HEK293 (cell line): Measurements from ENCODE around the gene SLC12A8.

Experiments
- CTCF ChIA-PET: fragments of 350-600 bp; formaldehyde crosslinking; extraction: SDS; loops from one replicate; lab custom pipeline; 2021; ENCODE audit warnings: antibody characterized with exemption; lab: Yijun Ruan, JAX
- POLR2A ChIA-PET: fragments of 300-600 bp; formaldehyde crosslinking; extraction: SDS; loops from one replicate; lab custom pipeline; 2020; ENCODE audit warnings: antibody characterized with exemption, inconsistent platforms; lab: Yijun Ruan, JAX
- H3K27ac ChIP-seq: fragments of 200-500 bp; sonication (Bioruptor generic); 2 replicates; pipeline ENCODE4 v1.5.1; 2014; ENCODE audit warnings: low read depth, low read length, control low read depth, inconsistent platforms; ENCODE audit errors: extremely low read depth
- H3K36me3 ChIP-seq, 2 experiments: fragments of 200-500 bp in 1 of 2; sonication (Bioruptor generic) in 1 of 2; 1 replicate in 1 of 2; 2 replicates in 1 of 2; pipeline ENCODE4 v1.5.1; 2014 to 2017; ENCODE audit warnings: inconsistent platforms in 2 of 2, low read length in 2 of 2; ENCODE audit not compliant: control insufficient read depth in 2 of 2, insufficient read depth in 1 of 2
- H3K4me1 ChIP-seq: fragments of 200-500 bp; sonication (Bioruptor generic); 2 replicates; pipeline ENCODE4 v1.5.1; 2014; ENCODE audit warnings: mild to moderate bottlenecking, low read length, inconsistent platforms; ENCODE audit not compliant: control insufficient read depth, insufficient read depth
- H3K4me3 ChIP-seq: 2 replicates; pipeline ENCODE4 v1.5.1; 2011; ENCODE audit warnings: low read depth, mild to moderate bottlenecking, control low read depth, low read length, moderate library complexity
- H3K9me3 ChIP-seq: fragments of 200-500 bp; sonication (Bioruptor generic); 2 replicates; pipeline ENCODE4 v1.5.1; 2014; ENCODE audit warnings: low read depth, low read length, inconsistent platforms; ENCODE audit not compliant: control insufficient read depth, insufficient read depth
- BCL6B ChIP-seq: fragments of 450-650 bp; formaldehyde crosslinking; IDR thresholded peaks from 2 replicates; pipeline ENCODE4 v1.5.1; 2017; ENCODE audit warnings: missing biosample characterization, missing genetic modification characterization
- GLIS2 ChIP-seq: fragments of 450-650 bp; formaldehyde crosslinking; IDR thresholded peaks from 2 replicates; pipeline ENCODE4 v1.5.1; 2016; ENCODE audit warnings: missing biosample characterization, missing genetic modification characterization
- HOXA7 ChIP-seq: sonication (generic); formaldehyde crosslinking; IDR thresholded peaks from 2 replicates; pipeline ENCODE4 v1.8.1; 2022; ENCODE audit warnings: missing genetic modification reagents, borderline replicate concordance
- KLF7 ChIP-seq: fragments of 450-650 bp; formaldehyde crosslinking; IDR thresholded peaks from 2 replicates; pipeline ENCODE4 v1.5.1; 2016; ENCODE audit warnings: missing biosample characterization, missing genetic modification characterization, borderline replicate concordance
- MEIS1 ChIP-seq: sonication (generic); formaldehyde crosslinking; IDR thresholded peaks from 2 replicates; pipeline ENCODE4 v1.8.1; 2022; ENCODE audit warnings: missing genetic modification reagents, mild to moderate bottlenecking, borderline replicate concordance
- OSR2 ChIP-seq: fragments of 450-650 bp; formaldehyde crosslinking; IDR thresholded peaks from 2 replicates; pipeline ENCODE4 v1.5.1; 2016; ENCODE audit warnings: missing biosample characterization, missing genetic modification characterization
- PBX3 ChIP-seq: sonication (generic); formaldehyde crosslinking; IDR thresholded peaks from 2 replicates; pipeline ENCODE4 v1.8.1; 2022; ENCODE audit warnings: mild to moderate bottlenecking, moderate library complexity, missing genetic modification reagents
- PRDM1 ChIP-seq: fragments of 450-650 bp; formaldehyde crosslinking; IDR thresholded peaks from 2 replicates; pipeline ENCODE4; 2016; ENCODE audit warnings: missing biosample characterization, missing genetic modification characterization
- REPIN1 ChIP-seq: fragments of 450-650 bp; formaldehyde crosslinking; IDR thresholded peaks from 2 replicates; pipeline ENCODE4 v1.5.1; 2017; ENCODE audit warnings: missing biosample characterization, missing genetic modification characterization, low read depth
- REST ChIP-seq: fragments of 450-650 bp; formaldehyde crosslinking; IDR thresholded peaks from 2 replicates; pipeline ENCODE4 v1.5.1; 2016; ENCODE audit warnings: missing biosample characterization, missing genetic modification characterization
- SP2 ChIP-seq: fragments of 450-650 bp; formaldehyde crosslinking; IDR thresholded peaks from 2 replicates; pipeline ENCODE4 v1.5.1; 2016; ENCODE audit warnings: missing biosample characterization, missing genetic modification characterization
- ZBTB17 ChIP-seq: fragments of 450-650 bp; formaldehyde crosslinking; IDR thresholded peaks from 2 replicates; pipeline ENCODE4 v1.5.1; 2016; ENCODE audit warnings: missing biosample characterization, missing genetic modification characterization
- ZBTB48 ChIP-seq: fragments of 450-650 bp; formaldehyde crosslinking; IDR thresholded peaks from 2 replicates; pipeline ENCODE4 v1.5.1; 2016; ENCODE audit warnings: missing biosample characterization, missing genetic modification characterization
- ZNF10 ChIP-seq: fragments of 450-650 bp; formaldehyde crosslinking; IDR thresholded peaks from 2 replicates; pipeline ENCODE4 v1.5.1; 2017; ENCODE audit warnings: missing biosample characterization, missing genetic modification characterization
- ZNF112 ChIP-seq: fragments of 450-650 bp; formaldehyde crosslinking; IDR thresholded peaks from 2 replicates; pipeline ENCODE4 v1.5.0; 2017; ENCODE audit warnings: missing biosample characterization, missing genetic modification characterization
- ZNF132 ChIP-seq: fragments of 450-650 bp; formaldehyde crosslinking; IDR thresholded peaks from 2 replicates; pipeline ENCODE4 v1.5.1; 2017; ENCODE audit warnings: missing biosample characterization, missing genetic modification characterization, borderline replicate concordance
- ZNF133 ChIP-seq: fragments of 450-650 bp; formaldehyde crosslinking; IDR thresholded peaks from 2 replicates; pipeline ENCODE4 v1.5.1; 2016; ENCODE audit warnings: missing biosample characterization, missing genetic modification characterization
- ZNF19 ChIP-seq: fragments of 450-650 bp; formaldehyde crosslinking; IDR thresholded peaks from 2 replicates; pipeline ENCODE4; 2016; ENCODE audit warnings: missing biosample characterization, missing genetic modification characterization, low read depth
- ZNF26 ChIP-seq: fragments of 450-650 bp; formaldehyde crosslinking; IDR thresholded peaks from 2 replicates; pipeline ENCODE4 v1.5.1; 2016; ENCODE audit warnings: missing biosample characterization, missing genetic modification characterization
- ZNF302 ChIP-seq: fragments of 450-650 bp; formaldehyde crosslinking; IDR thresholded peaks from 2 replicates; pipeline ENCODE4 v1.5.1; 2016; ENCODE audit warnings: missing biosample characterization, missing genetic modification characterization, low read depth
- ZNF311 ChIP-seq: fragments of 450-650 bp; formaldehyde crosslinking; IDR thresholded peaks from 2 replicates; pipeline ENCODE4 v1.5.1; 2017; ENCODE audit warnings: missing biosample characterization, missing genetic modification characterization, borderline replicate concordance
- ZNF366 ChIP-seq: fragments of 450-650 bp; formaldehyde crosslinking; conservative IDR thresholded peaks from 2 replicates; pipeline ENCODE4 v1.5.1; 2016; ENCODE audit warnings: missing biosample characterization, missing genetic modification characterization
- ZNF416 ChIP-seq: fragments of 450-650 bp; formaldehyde crosslinking; IDR thresholded peaks from 2 replicates; pipeline ENCODE4 v1.5.1; 2016; ENCODE audit warnings: missing biosample characterization, missing genetic modification characterization
- ZNF423 ChIP-seq: fragments of 450-650 bp; formaldehyde crosslinking; IDR thresholded peaks from 2 replicates; pipeline ENCODE4 v1.5.1; 2016; ENCODE audit warnings: missing biosample characterization, missing genetic modification characterization
- ZNF426 ChIP-seq: fragments of 450-650 bp; formaldehyde crosslinking; IDR thresholded peaks from 2 replicates; pipeline ENCODE4 v1.5.1; 2017; ENCODE audit warnings: missing biosample characterization, missing genetic modification characterization, mild to moderate bottlenecking, inconsistent platforms, moderate library complexity
- ZNF544 ChIP-seq: fragments of 450-650 bp; formaldehyde crosslinking; IDR thresholded peaks from 2 replicates; pipeline ENCODE4 v1.5.0; 2017; ENCODE audit warnings: missing biosample characterization, missing genetic modification characterization
- ZNF548 ChIP-seq: fragments of 450-650 bp; formaldehyde crosslinking; IDR thresholded peaks from 2 replicates; pipeline ENCODE4 v1.5.1; 2016; ENCODE audit warnings: missing biosample characterization, missing genetic modification characterization
- ZNF621 ChIP-seq: fragments of 450-650 bp; formaldehyde crosslinking; IDR thresholded peaks from 2 replicates; pipeline ENCODE4 v1.5.1; 2017; ENCODE audit warnings: missing biosample characterization, missing genetic modification characterization
- ZNF629 ChIP-seq: fragments of 450-650 bp; formaldehyde crosslinking; IDR thresholded peaks from 2 replicates; pipeline ENCODE4 v1.5.1; 2017; ENCODE audit warnings: missing biosample characterization, missing genetic modification characterization
- ZNF701 ChIP-seq: fragments of 450-650 bp; formaldehyde crosslinking; IDR thresholded peaks from 2 replicates; pipeline ENCODE4 v1.5.1; 2016; ENCODE audit warnings: missing biosample characterization, missing genetic modification characterization
- ZNF830 ChIP-seq: fragments of 450-650 bp; IDR thresholded peaks from 2 replicates; pipeline ENCODE4 v1.5.0; 2018; ENCODE audit warnings: missing biosample characterization, missing genetic modification characterization, low read depth, mild to moderate bottlenecking, moderate library complexity
- ZXDB ChIP-seq: fragments of 450-650 bp; formaldehyde crosslinking; IDR thresholded peaks from 2 replicates; pipeline ENCODE4 v1.5.1; 2016; ENCODE audit warnings: missing biosample characterization, missing genetic modification characterization

The SLC12A8 gene

GRCh38 chr3:125075738-125076137, 136.8 kb downstream of the SLC12A8 start:
- no peak overlapping the region for H3K4me3 ChIP-seq
- POLR2A ChIA-PET = no interaction called here
- H3K9me3 ChIP-seq = no peaks in the 10 kb centered on the region
- H3K27ac ChIP-seq = no peak overlapping the region
- no peaks in the 10 kb centered on the region for H3K36me3 ChIP-seq
- no peaks in the 10 kb centered on the region for H3K4me1 ChIP-seq
- no peak for TF ChIP-seq ZNF544 (tag by site-specific recombination)
- TF ChIP-seq ZNF26 (tag by site-specific recombination) = no peak
- no peak for TF ChIP-seq ZNF132
- no peak for TF ChIP-seq GLIS2 (tag by site-specific recombination)
- no peak for TF ChIP-seq HOXA7 (CRISPR knock-in tag)
- no peak for TF ChIP-seq REPIN1 (tag by site-specific recombination)
- no peak for TF ChIP-seq ZNF366
- no peak for TF ChIP-seq ZNF10 (tag by site-specific recombination)
- no peak for TF ChIP-seq ZNF548 (tag by site-specific recombination)
- no peak for TF ChIP-seq ZNF311 (tag by site-specific recombination)
- TF ChIP-seq ZNF701 = no peak
- no peak for TF ChIP-seq ZBTB48 (tag by site-specific recombination)
- TF ChIP-seq REST = no peak
- TF ChIP-seq MEIS1 (CRISPR knock-in tag) = no peak
- TF ChIP-seq ZNF830 (tag by site-specific recombination) = no peak
- TF ChIP-seq ZNF133 (tag by site-specific recombination) = no peak
- no peak for TF ChIP-seq ZNF302
- TF ChIP-seq ZNF621 (tag by site-specific recombination) = no peak
- TF ChIP-seq, all 188 proteins: peak for 0
- CTCF ChIA-PET = interaction anchor here (0.6 kb wide), 1 partner anchor 116 kb away, joined by 3 read pairs; no protein-coding TSS in a partner anchor

- Histone ChIP-seq H3K9me3 (no peaks in the 10 kb centered on the region), H3K27ac (no peak overlapping the region), H3K36me3 (no peaks in the 10 kb centered on the region), H3K4me3 (no peak overlapping the region), H3K4me1 (no peaks in the 10 kb centered on the region)
- ChIA-PET POLR2A (no interaction called here), CTCF (no interaction called here)
- TF ChIP-seq ZNF19 = no peak
- no peak for TF ChIP-seq ZNF416 (tag by site-specific recombination)
- TF ChIP-seq ZNF112 = no peak
- TF ChIP-seq BCL6B (tag by site-specific recombination) = no peak
- no peak for TF ChIP-seq ZNF629 (tag by site-specific recombination)
- no peak for TF ChIP-seq ZNF423 (tag by site-specific recombination)
- TF ChIP-seq ZNF426 (tag by site-specific recombination) = no peak
- TF ChIP-seq ZXDB (tag by site-specific recombination) = no peak
- no peak for TF ChIP-seq PRDM1 (tag by site-specific recombination)
- no peak for TF ChIP-seq ZBTB17 (tag by site-specific recombination)
- no peak for TF ChIP-seq OSR2
- TF ChIP-seq KLF7 (tag by site-specific recombination) = no peak
- no peak for TF ChIP-seq PBX3 (CRISPR knock-in tag)
- TF ChIP-seq SP2 (tag by site-specific recombination) = no peak
Observed at GRCh38 chr3:125073390-125073905, 139.1 kb downstream of the SLC12A8 start.
